ENCODE results near the gene PAQR7. TPM values are rescaled to one million over a fixed set of nuclear protein-coding genes. Genes with fewer than 3 reads are reported as not detected.

PAQR7 gene
- total RNA-seq, 1 experiment from 2014 or later = 3.2 TPM

DNA sequence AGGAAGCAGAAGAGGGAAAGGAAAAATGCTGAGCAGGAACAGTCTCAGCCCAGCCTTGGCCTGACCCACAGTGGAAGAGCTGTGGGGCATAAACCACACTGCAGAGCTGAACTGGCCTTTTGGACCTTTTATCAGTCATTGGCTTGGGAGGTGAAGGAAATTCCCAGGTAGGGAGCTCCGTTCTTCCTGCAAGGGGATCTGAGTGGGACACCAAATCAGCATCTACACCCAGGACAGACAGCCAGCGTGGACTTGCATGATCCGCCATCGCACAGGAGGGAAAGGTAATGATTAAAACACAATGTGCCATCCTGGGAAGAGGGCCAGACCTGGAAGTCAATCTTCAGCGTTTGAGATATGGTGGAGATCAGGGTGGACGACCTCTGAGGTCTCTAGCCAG, 56.9 kb downstream of the PAQR7 start:
- DNase-seq (ENCODE audit: low spot score) = no peak

DNA sequence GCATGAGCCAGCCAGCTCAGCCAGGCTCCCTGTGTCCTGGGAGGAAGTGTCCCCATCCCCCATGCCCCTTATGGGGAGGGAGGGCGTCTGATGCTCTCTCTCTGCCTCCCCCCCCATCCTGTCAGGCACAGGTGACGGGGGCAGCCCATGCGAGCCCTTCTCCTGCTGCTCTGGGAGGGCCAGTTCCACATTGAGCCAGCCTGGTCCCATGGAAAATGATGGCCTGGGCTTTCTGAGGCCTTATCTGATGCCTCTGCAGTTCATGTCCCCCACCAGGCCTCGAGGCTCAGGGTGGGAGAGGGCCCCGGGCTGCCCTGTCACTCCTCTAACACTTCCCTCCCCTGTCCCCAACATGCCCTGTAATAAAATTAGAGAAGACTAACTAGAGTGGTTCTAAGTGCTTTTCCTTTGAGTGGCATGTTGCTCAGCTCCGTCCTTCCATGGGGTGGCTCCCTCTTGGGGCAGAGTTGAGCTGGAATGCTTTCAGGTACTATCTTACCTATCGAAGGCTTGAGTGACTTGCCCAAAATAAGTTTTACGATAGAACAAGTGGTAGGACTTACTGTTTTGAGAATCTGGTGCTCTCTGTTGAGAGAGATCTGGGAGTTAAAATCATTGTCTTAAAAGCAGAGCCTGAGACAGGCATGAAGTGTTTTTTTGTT, 57.5 kb downstream of the PAQR7 start:
- no peak for DNase-seq (ENCODE audit: low spot score)

DNA sequence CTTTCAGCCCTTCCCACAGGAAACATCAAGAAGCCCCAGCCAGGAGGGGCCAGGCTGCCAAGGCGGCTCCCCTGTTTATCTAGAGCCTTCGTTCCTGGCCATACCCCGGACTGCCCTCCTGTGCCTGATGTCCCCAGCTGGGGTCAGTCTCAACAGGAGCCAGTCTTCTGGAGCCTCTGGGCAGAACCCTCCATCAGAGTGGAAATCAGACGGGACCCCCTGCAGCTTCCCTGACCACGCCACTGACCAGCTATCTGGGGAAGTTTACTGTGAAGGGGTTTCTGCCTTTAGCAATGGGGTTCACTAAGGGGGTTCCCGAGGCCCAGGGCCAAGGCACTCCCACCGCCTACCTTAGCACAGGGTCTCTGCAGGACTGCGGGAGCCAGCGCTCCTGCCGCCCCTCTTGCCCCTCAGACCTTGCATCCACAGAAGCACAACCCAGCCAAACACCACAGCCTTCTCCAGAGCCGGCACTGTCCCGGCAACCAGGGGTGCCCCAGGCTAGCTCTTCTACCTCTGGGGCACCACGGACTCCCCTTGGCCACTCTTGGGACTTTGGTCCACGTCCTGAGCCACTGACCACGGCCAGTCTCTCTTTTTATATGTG, 59.3 kb downstream of the PAQR7 start:
- DNase-seq (ENCODE audit: low spot score) = no peak

- DNase-seq (ENCODE audit: low spot score) = no peak
These were observed 60.0 kb downstream of the PAQR7 start for GRCh38 chr1:25815208-25816111.

- no peak for DNase-seq (ENCODE audit: low spot score)
These were observed 60.9 kb downstream of the PAQR7 start for GRCh38 chr1:25814549-25815087.

GRCh38 chr1:25813734-25814471, 61.6 kb downstream of the PAQR7 start:
- DNase-seq (ENCODE audit: low spot score) = no peak

- no peak for DNase-seq (ENCODE audit: low spot score)
These were observed 62.3 kb downstream of the PAQR7 start for GRCh38 chr1:25813071-25813733.

Other genes starting within 250 kb of the PAQR7 start
- gene SELENON, start 75.5 kb downstream of the PAQR7 start, total RNA-seq (2014; rRNA removed; shearing (Covaris generic)) = 27.7 and 32.1 TPM in 2 replicates
- gene MTFR1L, start 55.8 kb downstream of the PAQR7 start, total RNA-seq (2014; rRNA removed; shearing (Covaris generic)) = 24.4 and 31.7 TPM in 2 replicates
- 8.7 and 12.4 TPM in 2 replicates for gene AUNIP, start 16.3 kb downstream of the PAQR7 start, total RNA-seq (2014; rRNA removed; shearing (Covaris generic))
- gene STMN1, start 30.7 kb upstream of the PAQR7 start, total RNA-seq (2014; rRNA removed; shearing (Covaris generic)) = 204 and 329 TPM in 2 replicates
- gene PAFAH2, start 122.4 kb upstream of the PAQR7 start, total RNA-seq (2014; rRNA removed; shearing (Covaris generic)) = 5.6 and 8.3 TPM in 2 replicates
- gene EXTL1, start 146.1 kb upstream of the PAQR7 start, total RNA-seq (2014; rRNA removed; shearing (Covaris generic)) = not detected in 2 replicates
- not detected in 2 replicates for gene SLC30A2, start 170.4 kb upstream of the PAQR7 start, total RNA-seq (2014; rRNA removed; shearing (Covaris generic))
- not detected in 2 replicates for gene TRIM63, start 191.9 kb upstream of the PAQR7 start, total RNA-seq (2014; rRNA removed; shearing (Covaris generic))
- gene PDIK1L, start 236.1 kb upstream of the PAQR7 start, total RNA-seq (2014; rRNA removed; shearing (Covaris generic)) = 5.7 and 7.3 TPM in 2 replicates